Measurements from ENCODE around the gene MGAT3.

GRCh38 chr22:39453765-39454378, 2.9 kb upstream of the MGAT3 start:
- TF ChIP-seq CTCF (IDR thresholded peaks at IDR 0.05; ENCODE audit: poor library complexity, severe bottlenecking): no peak
- no peak for TF ChIP-seq RAD21 (conservative IDR thresholded peaks at IDR 0.05)

Measured in neural cell (in vitro differentiated cells).